Progenitor cell of endocrine pancreas (in vitro differentiated cells): ENCODE results near the gene ASB3. TPM values are rescaled to one million over a fixed set of nuclear protein-coding genes. Genes with fewer than 3 reads are reported as not detected.
"Not testable (repeated sequence)": the region's sequence is repeated elsewhere in the genome, so short reads cannot be mapped to it uniquely, and the experiment has no call there.

Experiments
- DNase-seq: peaks from one replicate; pipeline ENCODE4 v3.0.0; 2021; ENCODE audit warnings: low spot score; ENCODE audit not compliant: unreplicated experiment
- H3K27ac Mint-ChIP-seq: 2 replicates; pipeline ENCODE4 v1.8.0; 2021; ENCODE audit warnings: mild to moderate bottlenecking, moderate library complexity, mixed read lengths
- H3K27me3 Mint-ChIP-seq: 2 replicates; pipeline ENCODE4 v1.8.0; 2021; ENCODE audit warnings: mixed read lengths
- H3K36me3 Mint-ChIP-seq: 2 replicates; pipeline ENCODE4 v1.8.0; 2022; ENCODE audit warnings: mixed read lengths; ENCODE audit not compliant: insufficient read depth
- H3K4me1 Mint-ChIP-seq: 2 replicates; pipeline ENCODE4 v1.8.0; 2021; ENCODE audit warnings: low read depth, mixed read lengths
- H3K4me3 Mint-ChIP-seq: 2 replicates; pipeline ENCODE4 v1.8.0; 2021; ENCODE audit warnings: low read depth, mild to moderate bottlenecking, moderate library complexity, mixed read lengths
- H3K9me3 Mint-ChIP-seq: 2 replicates; pipeline ENCODE4 v1.8.0; 2021; ENCODE audit warnings: low read depth, mixed read lengths
- CTCF ChIP-seq: fragments of 200-600 bp; sonication (generic); IDR thresholded peaks from one replicate; pipeline ENCODE4 v1.5.0; 2021; ENCODE audit warnings: antibody characterized with exemption, mild to moderate bottlenecking; ENCODE audit not compliant: unreplicated experiment
- total RNA-seq: library from RNA; stranded (reverse); gene quantifications from 2 replicates; pipeline ENCODE4 v1.2.1, GENCODE V29; 2021

The ASB3 gene
- total RNA-seq, 1 donor from 2014 or later = 31.4 TPM

- DNase-seq = no peak
- no peak for TF ChIP-seq CTCF
- Mint-ChIP-seq H3K27ac (no peak overlapping the region), H3K9me3 (no peaks in the 10 kb centered on the region), H3K27me3 (no peaks in the 10 kb centered on the region), H3K4me3 (no peak overlapping the region), H3K36me3 (peaks cover 4% of the 10 kb centered on the region), H3K4me1 (no peaks in the 10 kb centered on the region)
Measured at GRCh38 chr2:53690876-53691275, 95.9 kb downstream of the ASB3 start.

- Mint-ChIP-seq H3K36me3 (peaks cover 7% of the 10 kb centered on the region), H3K4me1 (no peaks in the 10 kb centered on the region), H3K4me3 (no peak overlapping the region), H3K27me3 (no peaks in the 10 kb centered on the region), H3K9me3 (peaks cover 4% of the 10 kb centered on the region), H3K27ac (no peak overlapping the region)
- no peak for TF ChIP-seq CTCF
- no peak for DNase-seq
Measured at GRCh38 chr2:53672881-53673522, 113.8 kb downstream of the ASB3 start.

GRCh38 chr2:53670331-53670730 lies 116.4 kb downstream of the ASB3 start:
- no peak overlapping the region for H3K4me3 Mint-ChIP-seq
- H3K4me1 Mint-ChIP-seq = no peaks in the 10 kb centered on the region
- H3K27me3 Mint-ChIP-seq = no peaks in the 10 kb centered on the region
- H3K36me3 Mint-ChIP-seq = peaks cover 15% of the 10 kb centered on the region
- H3K27ac Mint-ChIP-seq = no peak overlapping the region
- TF ChIP-seq CTCF = no peak
- H3K9me3 Mint-ChIP-seq = peaks cover 13% of the 10 kb centered on the region
- DNase-seq = no peak

GRCh38 chr2:53668624-53669026 lies 118.1 kb downstream of the ASB3 start:
- no peak for TF ChIP-seq CTCF
- Mint-ChIP-seq H3K4me1 (no peaks in the 10 kb centered on the region), H3K27me3 (no peaks in the 10 kb centered on the region)

GRCh38 chr2:53667130-53667529 lies 119.6 kb downstream of the ASB3 start:
- peaks cover 18% of the 10 kb centered on the region for H3K9me3 Mint-ChIP-seq
- peaks cover 23% of the 10 kb centered on the region for H3K36me3 Mint-ChIP-seq
- H3K4me1 Mint-ChIP-seq, H3K27ac Mint-ChIP-seq, DNase-seq, H3K27me3 Mint-ChIP-seq, H3K4me3 Mint-ChIP-seq: not testable (repeated sequence)

More at GRCh38 chr2:53668624-53669026, 118.1 kb downstream of the ASB3 start:
- Mint-ChIP-seq H3K9me3 (peaks cover 18% of the 10 kb centered on the region), H3K4me3 (no peak overlapping the region), H3K36me3 (peaks cover 19% of the 10 kb centered on the region), H3K27ac (no peak overlapping the region)
- DNase-seq = no peak

- TF ChIP-seq CTCF = no peak
- Mint-ChIP-seq H3K27ac (no peak overlapping the region), H3K4me3 (no peak overlapping the region), H3K27me3 (no peaks in the 10 kb centered on the region), H3K36me3 (peaks cover 9% of the 10 kb centered on the region), H3K4me1 (no peaks in the 10 kb centered on the region), H3K9me3 (peaks cover 5% of the 10 kb centered on the region)
- DNase-seq = no peak
Measured at GRCh38 chr2:53660886-53661285, 125.9 kb downstream of the ASB3 start.

GRCh38 chr2:53658474-53658873 lies 128.3 kb downstream of the ASB3 start:
- H3K27me3 Mint-ChIP-seq, H3K27ac Mint-ChIP-seq, H3K36me3 Mint-ChIP-seq, H3K4me3 Mint-ChIP-seq, H3K4me1 Mint-ChIP-seq, DNase-seq, H3K9me3 Mint-ChIP-seq: not testable (repeated sequence)
